HG02840 (cell line): Measurements from ENCODE around the gene COL8A2.
"Not testable (repeated sequence)": the region's sequence is repeated elsewhere in the genome, so short reads cannot be mapped to it uniquely, and the experiment has no call there.

Experiments used
- ATAC-seq: cut with Tn5 transposase; IDR thresholded peaks from one replicate; pipeline ENCODE4 v1.9.1; 2021; ENCODE audit warnings: mild to moderate bottlenecking, moderate library complexity, moderate number of reproducible peaks; ENCODE audit not compliant: unreplicated experiment, low FRiP score

COL8A2 gene

DNA sequence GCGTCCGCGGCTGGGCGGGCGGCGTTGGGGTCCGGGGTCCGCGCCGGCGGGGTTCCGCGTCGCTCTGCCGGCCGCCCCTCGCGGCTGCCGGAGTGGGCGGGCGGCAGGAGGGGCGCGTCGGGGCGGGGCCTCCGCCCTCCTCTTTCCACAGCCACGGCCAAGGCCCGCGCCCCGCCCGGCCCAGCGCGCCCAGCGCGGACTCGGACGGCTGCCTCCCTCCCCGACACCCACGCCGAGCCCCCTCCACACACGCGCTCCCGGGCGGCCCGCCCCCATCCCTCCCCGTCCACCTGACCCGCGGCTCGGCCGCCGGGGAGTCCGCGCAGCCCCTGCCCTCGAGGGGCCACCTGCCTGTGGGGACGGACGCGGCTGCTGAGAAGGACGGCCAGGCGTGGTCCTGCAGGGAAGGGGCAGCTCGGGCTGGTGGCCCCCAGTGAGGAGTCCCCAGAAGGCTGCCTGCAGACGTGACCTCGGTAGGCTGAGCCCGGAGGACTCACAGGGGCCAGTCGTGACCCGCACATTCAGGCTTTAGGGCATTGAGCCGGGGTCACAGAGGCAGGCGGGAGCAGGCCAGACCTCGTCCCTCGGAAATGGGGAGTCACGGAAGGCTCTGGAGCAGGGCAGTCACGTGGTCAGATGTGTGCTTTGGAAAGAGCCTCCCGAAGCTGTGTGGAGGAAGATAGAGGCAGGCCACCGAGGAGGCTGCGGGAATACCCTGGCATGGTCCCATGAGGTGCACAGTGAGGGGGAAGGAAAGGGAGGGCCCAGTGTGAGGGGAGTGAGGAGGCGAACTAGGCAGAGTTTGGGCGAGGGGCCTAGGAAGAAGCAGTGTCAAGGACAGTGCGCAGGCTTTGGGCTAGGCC, at the start of gene COL8A2:
TSS of gene COL8A2 (minus strand) at position 94 of the 863 bp plus-strand sequence. CDS start 24,980 bp downstream, outside the sequence.
- no peak for ATAC-seq

DNA sequence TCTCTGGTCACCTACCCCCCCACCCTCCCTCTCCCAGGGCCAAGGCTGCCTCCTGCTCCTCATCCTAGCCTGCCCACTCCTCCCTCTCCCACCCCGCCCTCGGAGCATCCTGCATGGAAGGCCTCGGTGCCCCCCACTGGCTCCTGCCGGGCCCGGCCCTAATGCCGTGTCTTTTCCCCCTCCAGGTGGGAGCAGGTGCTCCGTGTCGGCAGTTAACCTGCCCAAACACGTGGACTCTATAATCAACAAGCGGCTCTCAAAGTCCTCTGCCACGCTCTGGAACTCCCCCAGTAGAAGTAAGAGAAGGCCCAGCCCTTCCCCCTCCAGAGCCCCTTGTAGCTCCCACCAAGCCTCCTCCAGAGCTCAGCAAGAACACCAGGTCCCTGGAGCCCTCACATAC, 49.7 kb upstream of the COL8A2 start:
- no peak for ATAC-seq

DNA sequence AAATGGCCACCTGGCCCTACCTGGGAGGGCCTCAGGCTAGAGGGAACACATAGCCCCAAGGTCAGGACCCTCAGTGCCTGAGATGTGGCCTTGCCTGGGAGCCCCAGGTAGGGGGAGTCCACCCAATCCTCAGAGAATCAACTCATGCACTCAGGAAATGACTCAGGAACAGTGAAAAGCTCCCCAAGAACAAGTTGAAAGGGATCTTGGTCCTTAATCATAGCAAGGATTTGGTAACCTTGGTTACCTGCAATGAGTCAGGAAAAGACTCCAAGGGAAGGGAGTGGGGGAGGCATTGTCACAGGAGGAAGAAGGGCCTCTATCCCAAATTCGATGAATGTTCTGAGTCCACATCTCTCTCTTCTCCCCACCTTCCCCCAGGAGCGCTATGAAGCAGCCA, 48.0 kb upstream of the COL8A2 start:
- no peak for ATAC-seq

DNA sequence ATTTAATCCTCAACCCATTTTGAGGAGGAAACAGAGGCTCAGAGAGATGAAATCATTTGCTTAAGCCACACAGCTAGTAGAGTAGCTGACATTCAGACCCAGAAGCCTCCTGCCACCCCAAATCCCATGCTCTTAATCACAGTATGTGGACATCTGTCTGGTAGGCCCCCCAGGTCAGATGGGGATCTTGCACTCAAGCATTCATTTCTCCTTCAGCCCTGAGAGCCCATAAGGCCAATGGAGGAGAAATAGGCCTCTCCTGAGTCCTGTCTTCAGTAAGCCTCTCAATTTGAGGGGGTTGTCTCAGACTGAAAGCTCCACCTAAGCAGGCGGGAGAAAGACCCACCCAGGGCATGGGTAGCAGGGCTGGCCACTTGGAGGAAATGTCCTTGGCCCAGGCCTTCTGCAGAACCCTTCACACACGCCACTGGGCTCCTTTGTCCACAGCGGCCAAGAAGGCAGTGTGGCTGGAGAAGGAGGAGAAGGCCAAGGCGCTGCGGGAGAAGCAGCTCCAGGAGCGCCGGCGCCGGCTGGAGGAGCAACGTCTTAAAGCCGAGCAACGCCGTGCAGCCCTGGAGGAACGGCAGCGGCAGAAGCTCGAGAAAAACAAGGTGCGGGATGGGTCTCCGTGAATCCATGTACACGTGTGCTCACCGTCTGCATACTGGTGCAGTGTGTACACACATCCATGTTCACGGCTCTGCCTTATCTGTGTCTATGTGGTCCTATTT, 47.2 kb upstream of the COL8A2 start:
- no peak for ATAC-seq

DNA sequence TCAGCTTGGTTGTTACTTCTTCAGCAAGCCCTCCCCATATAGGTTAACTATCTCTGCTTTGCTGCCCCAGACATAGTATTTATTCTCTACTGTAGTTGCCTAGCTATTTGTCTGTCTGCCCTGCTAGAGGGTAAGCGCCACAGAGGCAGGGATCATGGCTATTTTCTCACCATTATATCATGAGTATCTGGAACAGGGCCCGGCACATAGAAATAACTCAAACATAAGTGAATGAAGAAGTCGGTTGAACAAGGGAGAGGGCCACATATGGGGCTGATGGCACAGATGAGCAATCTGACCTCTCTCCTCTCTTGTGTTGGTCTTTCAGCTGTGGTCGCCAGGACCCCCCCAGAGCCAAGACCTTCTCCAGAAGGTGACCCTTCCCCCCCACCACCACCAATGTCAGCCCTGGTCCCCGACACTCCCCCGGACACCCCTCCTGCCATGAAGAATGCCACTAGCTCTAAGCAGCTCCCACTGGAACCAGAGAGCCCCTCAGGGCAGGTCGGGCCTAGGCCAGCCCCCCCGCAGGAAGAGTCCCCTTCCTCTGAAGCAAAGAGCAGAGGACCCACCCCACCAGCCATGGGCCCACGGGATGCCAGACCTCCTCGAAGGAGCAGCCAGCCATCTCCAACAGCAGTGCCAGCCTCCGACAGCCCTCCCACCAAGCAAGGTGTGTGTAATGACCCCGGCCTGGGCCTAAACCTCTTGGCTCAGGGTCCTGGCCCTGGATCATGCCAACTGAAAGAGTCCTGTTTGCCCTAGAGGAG, 45.8 kb upstream of the COL8A2 start:
- no peak for ATAC-seq

DNA sequence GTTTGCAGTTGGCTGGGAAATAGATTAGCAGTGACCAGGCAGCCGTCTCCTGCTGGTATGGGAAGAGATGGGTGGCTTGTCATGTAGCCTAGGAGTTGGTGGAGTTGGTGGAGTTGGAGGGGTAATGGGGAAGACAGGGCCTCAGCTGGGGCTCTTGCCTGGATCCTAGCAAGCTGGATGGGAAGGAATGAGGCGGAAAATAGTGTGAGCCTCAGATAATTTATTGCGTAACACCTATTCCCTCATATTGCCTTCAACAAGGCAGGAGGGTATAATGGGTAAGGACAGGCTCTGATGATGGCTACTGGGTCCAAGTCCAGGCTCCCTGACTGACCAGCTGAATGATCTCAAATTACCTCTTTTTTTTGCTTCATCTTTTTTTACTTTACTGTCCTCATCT, 43.5 kb upstream of the COL8A2 start:
- ATAC-seq, result no peak

DNA sequence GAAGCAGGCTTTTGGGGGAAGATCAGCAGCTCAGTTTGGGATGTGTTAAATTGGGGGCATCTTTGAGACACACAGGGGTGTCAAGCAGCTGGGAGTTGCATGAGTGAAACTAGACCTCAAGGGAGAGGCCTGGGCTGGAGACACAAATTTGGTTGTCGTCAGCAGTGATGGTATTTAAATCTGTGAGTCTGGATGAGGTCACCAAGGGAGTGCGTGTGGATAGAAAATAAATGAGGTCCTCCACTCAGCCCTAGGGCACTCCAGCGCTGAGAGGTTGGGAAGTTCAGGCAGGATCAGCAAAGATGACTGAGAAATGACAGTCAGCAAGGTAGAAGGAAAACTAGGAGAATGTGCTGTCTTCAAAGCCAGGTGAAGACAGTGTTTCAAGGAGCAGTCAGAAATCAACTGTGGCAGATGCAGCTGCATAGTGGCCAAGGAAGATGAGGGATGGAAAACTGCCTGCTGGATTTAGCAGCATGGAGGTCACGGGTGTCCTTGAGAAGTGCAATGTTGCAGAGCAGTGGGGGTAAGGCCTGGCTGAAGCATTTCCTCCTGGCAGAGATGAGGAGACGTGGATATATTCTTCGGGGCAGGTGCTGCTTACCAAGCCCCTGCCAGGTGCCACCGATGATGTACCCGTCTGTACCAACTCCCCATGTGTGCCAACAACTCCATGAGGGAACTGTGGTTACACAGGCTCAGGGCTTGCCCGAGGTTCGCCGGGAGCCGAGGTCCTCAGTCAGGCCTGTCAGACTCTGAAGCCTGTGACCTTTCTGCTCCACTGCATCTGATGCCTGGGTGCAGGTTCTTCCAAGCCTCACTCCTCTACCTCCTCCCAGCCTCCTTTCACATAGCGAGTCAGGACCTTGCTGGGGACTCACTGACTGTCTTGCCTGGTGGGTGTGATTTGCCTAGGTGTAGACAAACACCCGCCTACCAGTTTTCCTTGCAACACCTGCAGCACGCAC, 42.2 kb upstream of the COL8A2 start:
- no peak for ATAC-seq

DNA sequence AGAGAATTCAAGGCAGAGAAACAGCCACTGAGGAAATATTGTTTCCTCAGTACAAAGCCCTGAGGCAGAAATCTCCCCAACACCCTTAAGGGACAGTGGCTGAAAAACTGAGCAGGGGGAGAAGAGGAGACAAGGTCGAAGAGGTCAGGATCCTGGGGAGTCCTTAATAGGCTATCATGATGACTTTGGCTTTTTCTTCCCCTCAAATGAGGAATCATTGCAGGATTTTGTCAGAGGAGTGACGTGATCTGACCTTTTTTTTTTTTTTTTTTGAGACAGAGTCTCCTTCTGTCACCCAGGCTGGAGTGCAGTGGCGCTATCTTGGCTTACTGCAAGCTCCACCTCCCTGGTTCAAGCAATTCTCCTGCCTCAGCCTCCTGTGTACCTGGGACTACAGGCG, 41.1 kb upstream of the COL8A2 start:
- no peak for ATAC-seq

DNA sequence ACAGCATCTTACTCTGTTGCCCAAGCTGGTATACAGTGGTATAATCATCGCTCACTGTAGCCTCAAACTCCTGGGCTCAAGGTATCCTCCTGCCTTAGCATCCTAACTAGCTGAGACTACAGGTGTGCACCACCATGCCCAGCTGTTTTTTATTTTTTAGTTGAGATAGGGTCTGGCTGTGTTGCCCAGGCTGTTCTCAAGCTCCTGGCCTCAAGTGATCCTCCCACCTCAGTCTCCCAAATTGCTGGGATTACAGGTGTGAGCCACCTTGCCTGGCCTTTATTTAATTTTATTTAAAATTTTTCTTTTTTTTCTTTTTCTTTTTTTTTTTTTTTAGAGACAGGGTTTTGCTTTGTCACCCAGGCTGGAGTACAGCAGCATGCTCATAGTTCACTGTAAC, 40.1 kb upstream of the COL8A2 start:
- no peak for ATAC-seq

DNA sequence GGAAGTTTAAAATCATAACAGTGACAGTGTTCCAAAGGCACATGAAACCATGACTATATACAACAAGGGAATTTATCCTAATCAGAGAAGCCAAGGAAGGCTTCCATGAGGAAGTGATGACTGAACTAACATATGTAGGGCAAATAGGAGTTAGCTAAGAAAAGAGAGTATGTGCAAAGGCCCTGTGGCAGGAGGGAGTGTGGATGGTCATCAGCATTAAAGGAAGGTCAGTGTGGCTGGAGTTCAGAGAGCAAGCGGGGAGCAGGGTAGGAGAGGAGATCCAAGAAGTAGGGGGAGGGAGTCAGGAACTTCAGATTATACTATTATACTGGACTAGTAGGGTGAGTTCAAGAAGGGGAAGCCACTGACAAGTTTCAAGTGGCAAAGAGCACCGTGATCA, 39.3 kb upstream of the COL8A2 start:
- no peak for ATAC-seq

DNA sequence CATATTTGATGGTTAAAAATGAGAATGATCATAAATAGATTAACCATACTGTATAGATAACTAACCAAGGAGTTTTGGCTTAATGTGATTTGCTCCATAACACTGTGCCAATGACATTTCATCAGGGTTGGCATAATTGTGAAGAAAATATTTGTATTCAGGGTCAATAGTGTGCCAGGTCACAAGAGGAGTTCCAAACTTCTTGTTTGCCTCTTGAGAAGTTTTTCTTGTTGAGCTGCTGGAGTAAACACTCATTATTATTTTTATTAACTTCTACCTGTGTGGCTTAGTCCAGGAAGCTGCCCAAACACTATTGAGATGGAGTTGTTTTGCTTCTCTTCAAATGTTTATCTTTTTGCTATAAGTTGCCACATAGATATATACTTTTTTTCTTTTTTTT, 38.4 kb upstream of the COL8A2 start:
- no peak for ATAC-seq

DNA sequence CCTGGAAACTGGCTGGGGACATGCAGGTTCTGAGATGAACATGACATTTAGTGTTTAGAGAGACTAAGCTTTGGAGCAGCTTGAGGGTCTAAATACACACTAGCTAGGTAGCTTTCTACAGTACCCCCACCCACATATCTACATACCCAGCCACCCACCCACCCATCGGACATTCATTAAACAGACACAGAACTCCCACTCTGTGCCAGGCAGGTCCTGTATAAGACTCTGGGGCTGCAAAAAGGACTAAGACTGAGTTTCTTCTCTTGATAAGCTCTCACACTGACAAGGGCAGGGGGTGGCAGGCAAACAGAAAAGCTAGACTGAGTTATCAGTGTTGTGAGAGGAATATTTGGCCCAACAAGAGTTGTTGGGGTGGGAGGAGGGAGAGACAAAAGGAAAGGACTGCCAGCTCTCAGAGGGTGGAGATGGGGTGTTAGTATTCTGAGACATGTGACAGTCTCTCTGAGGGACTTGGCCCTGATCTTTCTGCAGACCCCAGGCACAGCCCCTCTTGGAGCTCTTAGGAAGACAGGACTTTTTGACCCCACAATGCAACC, 37.7 kb upstream of the COL8A2 start:
- no peak for ATAC-seq

DNA sequence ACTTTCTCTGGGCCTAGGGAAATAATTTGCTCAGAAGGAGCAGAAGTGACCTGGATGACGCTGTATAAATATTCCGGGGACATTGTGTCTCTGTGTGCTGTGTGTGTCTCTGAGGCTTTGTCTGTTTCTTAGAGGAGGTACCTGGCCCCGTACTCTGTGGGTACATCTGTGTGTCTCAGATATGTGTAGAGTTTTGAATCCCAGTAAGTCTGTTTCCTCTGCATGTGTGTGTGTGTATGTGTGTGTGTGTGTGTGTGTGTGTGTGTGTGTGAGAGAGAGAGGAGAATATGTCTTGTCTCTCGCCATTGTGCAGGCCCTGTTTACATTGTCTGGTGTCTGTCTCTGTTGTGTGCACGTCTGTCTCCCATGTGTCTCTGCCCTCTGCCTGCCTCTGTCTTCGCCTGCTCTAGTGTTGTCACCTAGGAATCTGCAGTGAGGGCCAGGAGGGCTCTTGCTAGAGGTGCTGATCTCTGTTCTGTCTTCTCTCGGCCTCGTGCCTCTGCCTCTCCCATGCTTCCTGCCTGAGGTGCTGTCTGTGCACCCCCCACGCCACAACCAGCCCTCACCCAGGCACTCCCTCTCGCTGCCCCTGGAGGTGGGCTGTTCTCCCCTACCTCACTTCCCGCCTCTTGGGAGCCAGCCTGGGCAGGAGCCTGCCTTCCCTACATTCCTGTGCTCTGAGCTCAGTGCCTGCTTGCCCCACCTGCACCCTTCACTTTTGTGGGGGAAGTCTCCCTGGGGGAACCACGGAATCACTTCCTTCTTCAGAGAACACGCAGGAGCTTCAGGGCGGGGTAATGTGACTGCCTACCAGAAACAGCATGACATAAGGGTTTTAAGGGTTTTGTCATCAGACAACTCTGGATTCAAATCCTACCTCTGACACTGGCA, 36.9 kb upstream of the COL8A2 start:
- no peak for ATAC-seq

DNA sequence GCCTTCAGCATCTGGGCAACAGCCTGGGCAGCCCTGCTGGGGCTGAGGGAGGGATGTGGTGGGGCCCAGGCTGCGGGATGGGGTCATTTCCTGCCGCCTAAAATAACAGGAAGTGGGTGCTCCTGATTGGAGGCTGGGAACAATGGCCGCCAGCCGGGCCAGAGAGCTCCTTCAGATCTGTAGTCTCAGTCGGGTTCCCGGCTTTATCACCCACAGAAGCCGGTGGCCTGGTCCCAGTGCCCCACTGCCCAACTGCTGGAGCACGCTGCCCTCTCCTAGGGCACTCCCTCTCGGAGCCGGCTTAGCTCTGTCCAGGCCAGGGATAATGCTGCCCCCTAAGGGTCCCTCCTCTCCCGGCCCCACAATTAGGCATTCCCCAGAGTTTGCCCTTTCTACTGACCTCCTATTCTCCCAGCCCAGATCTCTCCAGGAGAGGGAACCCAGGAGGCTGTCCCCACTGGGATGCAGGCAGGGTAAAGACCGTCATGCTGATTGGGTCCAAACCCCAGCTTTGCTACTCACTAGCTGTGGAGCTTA, 36.0 kb upstream of the COL8A2 start:
- no peak for ATAC-seq

DNA sequence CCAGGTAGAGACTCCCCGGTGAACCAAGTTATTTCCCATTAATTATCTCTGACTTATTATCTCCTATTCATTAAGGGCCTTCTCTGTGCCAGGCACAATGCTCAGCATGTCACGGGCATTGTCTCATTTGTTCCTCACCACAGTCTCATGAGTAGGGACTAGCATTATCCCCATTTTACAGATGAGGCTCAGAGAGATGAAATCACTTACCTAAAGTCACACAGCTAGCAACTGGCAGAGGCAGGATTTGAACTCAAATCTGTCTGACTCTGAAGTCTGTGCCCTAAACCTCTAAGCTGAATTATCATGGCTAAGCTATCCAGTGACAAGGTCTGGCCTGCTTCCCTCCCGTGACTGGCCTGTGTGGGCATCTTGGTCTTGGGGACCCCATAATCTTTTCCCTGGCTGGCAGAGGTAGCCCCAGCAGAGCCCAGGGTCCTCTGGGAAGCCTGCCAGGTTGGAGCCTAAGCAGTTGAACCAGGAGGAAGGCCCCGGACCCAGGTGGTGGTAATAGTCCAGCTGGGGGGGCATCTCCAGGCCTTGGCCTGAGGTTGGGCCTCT, 35.4 kb upstream of the COL8A2 start:
- no peak for ATAC-seq

DNA sequence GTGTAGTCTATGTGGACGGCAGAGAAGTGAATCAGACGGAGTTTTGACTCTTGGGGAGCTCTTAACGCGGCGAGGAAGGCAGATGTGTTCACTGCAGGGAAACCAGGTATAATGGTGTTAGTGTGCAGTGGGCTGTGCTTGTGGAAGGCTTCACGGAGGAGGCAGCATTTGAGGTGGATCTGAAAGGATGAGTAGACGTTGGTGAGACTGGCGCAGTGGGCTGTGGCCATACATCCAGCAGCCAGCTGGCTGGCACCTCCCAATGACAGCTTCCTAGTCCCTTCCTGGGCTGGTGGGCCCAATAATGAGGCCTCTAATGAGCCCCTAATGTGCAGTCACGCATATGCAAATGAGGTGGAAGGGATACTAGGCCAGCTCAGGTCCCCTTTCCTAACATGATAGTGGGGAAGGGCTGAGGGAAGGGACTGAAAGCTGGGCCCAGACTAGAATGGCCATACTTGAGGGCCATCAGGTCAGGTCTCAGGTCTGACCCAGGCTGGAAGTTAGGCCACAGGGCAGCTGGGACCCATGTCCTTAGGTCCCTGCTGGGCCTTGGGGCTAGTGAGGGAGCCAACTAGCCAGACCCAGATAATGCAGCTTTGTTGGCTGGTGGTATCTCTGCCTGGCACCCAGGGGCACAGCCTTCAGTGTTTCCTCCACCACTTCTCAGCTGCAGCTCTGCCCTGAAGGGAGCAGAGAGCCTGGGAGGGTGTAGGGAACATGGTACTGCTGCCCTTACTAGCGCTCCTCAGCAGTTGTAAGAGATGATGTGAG, 34.8 kb upstream of the COL8A2 start:
- ATAC-seq, result no peak

DNA sequence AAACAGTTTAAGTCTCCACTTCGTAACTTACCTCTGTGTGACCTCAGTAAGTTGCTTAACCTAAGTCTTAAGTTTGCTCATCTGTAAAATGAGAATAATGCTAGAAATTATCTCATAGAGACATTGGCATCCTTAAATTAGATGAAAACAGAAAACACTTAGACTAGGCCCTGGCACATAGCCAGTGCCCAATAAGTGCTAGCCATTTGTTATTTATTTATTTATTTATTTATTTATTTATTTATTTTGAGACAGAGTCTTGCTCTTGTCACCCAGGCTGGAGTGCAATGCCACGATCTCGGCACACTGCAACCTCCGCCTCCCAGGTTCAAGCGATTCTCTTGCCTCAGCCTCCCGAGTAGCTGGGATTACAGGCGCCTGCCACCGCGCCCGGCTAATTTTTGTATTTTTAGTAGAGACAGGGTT, 33.8 kb upstream of the COL8A2 start:
- not testable (repeated sequence) for ATAC-seq
